NCI-H82 (cell line): ENCODE results near the gene DPP9.

Source experiments
- DNase-seq: peaks from one replicate; lab custom pipeline; 2025; lab: John Stamatoyannopoulos, UW

Gene DPP9

GRCh38 chr19:4709440-4710280 lies 14.0 kb downstream of the DPP9 start:
- DNase-seq: no peak

GRCh38 chr19:4707956-4708650 lies 15.5 kb downstream of the DPP9 start:
- DNase-seq: no peak

DNA sequence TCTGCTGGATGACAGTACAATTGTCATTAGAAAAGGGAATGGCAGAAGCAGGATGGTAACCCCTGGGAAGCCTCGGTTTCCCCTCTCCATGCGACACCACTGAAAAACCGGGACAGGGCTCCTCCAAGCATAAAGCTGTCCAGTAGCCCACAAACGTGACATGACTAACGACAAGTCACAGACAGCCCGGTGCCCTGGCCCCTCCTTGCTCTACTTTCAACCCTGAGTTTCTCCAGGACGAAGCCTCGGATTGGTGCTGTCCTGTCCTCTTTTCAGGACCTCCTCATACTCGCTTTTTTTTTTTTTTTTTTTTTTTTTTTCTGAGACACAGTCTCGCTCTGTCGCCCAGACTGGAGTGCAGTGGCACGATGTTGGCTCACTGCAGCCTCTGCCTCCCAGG lies 16.3 kb downstream of the DPP9 start:
- DNase-seq: no peak

DNA sequence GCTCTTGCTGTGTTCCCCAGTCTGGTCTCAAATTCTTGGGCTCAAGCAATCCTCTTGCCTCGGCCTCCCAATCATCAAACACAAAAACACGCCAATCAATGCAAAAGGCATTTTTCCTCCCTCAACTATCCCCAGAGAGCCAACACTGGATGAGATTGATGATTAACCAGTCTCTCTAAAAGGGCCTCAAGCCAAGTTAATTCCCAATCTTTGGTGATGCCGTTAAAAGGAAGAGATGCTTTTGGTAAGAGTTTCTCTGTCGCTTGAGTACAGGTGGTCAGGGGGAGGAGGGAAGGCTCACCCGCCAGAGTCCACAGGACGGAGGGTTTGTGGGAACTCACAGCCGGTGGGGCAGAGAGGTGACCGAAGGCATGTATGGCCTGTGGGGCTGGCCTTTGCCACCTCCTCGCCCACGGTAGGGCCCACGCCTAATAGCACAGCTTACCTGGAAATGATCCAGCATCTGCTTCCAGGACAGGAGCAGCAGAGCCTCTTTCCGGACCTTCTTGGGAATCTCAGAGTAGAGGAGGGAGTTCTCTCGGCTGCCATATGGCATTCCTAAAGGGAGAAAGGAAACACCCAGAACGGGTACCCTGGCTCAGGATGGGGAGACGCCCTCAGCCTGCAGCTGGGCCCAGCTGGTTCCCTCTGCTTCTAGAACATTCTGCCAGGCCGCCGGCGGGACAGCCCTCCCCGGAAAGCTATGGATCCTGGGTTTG lies 18.1 kb downstream of the DPP9 start:
- DNase-seq: no peak

GRCh38 chr19:4704317-4704673 lies 19.3 kb downstream of the DPP9 start:
- DNase-seq: no peak

- no peak for DNase-seq
Observed at GRCh38 chr19:4703671-4704316, 19.8 kb downstream of the DPP9 start.

GRCh38 chr19:4702764-4703163 lies 20.9 kb downstream of the DPP9 start:
- no peak for DNase-seq

DNA sequence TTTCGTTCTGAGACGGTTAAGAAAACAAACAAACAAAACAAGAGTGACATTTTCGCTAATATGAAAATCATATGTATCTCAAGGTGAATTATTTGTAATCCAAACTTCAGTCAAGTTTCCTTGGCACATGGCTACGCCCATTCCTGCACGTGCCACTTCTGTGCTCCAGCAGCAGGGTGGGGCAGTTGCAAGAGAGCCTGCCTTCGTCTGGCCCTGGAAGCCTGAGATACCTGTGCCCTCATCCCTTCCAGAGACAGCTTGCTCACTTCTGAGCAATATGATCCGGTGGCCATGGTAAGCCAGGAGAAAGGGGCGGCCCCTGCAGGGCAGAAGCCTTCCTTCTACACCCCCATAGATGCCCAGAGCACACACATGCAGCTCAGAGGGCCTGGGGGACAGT lies 22.1 kb downstream of the DPP9 start:
- DNase-seq: no peak

GRCh38 chr19:4700693-4700970 lies 23.0 kb downstream of the DPP9 start:
- DNase-seq: no peak

- DNase-seq: no peak
Observed at GRCh38 chr19:4699826-4700692, 23.6 kb downstream of the DPP9 start.

DNA sequence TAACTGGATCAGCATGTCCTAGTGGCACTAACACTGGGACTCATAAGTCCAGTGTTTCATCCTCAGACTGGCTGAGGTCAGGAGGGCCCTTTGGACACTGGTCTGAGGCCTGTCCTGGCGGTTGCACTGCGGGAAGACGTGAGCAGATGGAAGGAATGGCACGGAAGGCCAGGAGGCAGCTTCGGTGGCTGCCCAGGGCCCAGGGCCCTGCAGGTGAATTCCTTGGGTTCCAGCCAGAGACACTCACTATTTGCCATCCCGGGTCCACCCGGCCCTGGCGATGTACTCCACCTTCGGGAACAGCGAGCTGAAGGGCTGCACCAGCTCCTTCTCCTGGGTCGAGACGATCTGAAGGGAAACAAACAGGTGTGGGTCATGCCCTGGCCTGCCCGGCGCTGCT lies 26.3 kb downstream of the DPP9 start:
- DNase-seq: no peak

- no peak for DNase-seq
Observed at GRCh38 chr19:4695224-4695731, 28.4 kb downstream of the DPP9 start.

GRCh38 chr19:4694211-4694987 lies 29.2 kb downstream of the DPP9 start:
- no peak for DNase-seq

DNA sequence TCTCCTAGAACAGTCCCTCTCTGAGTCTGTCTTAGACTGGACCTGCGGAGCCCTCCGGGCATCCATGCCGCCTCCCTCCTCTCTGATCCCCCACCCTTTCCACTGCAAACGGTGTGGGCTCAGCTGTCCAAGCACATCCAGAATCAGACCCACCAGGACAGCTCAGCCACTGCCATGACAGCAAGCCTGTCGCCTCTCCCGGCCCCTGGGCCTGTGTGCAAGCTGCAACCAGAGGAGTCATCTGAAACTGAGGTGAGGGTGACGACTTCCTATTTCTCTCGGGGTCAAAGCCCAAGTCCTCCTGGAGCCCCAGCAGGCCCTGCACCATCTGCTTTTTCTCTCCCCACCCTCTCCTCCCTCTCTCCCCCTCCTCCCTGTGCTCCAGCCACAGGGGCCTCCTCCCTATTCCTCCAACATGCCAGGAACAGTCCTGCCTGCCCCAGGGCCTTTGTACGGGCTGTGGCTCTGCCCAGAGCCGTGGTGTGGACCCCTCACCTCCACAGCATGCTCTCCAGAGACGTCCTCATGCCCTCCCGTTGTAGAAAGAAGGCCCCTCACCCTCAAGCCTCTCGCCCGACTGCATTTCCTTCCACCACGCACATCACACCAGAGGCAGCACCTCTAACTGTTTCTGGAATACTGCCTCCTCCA lies 30.0 kb downstream of the DPP9 start:
- no peak for DNase-seq

DNA sequence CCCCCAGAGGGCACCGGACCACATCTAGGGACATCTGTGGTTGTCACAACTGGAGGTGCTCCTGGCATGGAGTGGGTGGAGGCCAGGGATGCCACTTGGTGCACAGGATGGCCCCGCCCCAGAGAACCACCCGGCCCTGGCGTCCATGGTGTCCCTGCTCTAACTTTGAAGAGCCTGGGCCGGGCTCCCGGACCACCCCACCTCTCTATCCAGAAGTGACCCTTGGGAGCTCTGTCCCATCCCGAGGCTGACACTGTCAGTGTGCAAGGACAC lies 30.6 kb downstream of the DPP9 start:
- DNase-seq: no peak

- DNase-seq: peak; percentile 21
Observed at GRCh38 chr19:4692251-4693077, 31.2 kb downstream of the DPP9 start.

DNA sequence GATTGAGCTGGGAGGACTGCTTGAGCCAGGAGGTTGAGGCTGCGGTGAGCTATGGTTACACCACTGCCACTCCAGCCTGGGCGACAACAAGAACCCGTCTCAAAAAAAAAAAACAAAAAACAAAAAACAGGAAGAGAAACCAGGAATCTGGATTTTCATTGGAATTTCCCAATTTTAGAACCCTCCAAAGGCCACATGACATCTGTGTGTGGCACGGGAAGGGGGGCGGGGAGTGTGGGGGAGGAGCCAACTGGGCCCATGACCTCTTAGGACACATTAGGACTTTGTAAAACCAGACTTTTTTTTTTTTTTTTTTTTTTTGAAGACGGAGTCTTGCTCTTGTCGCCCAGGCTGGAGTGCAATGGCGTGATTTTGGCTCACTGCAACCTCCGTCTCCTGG lies 32.3 kb downstream of the DPP9 start:
- no peak for DNase-seq

- no peak for DNase-seq
Observed at GRCh38 chr19:4690361-4690760, 33.3 kb downstream of the DPP9 start.

DNA sequence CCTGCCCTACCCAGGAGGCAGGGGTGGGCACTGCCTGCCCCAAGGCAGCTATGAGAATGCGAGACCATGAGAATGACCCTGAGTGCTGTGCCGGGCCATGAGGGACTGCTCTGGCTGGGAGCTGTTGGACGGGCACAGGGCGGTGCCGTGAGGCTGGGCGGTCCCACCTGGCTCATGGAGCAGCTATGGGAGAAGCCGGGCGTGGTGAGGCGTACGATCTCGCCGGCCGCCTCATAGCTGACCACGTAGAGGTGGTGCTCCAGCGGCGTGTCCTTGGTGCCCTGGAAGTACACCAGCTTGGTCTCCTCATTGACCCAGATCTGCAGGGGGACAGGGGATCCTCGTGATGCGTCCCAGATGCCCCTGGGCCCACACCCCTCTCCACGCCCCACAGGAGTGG lies 34.2 kb downstream of the DPP9 start:
- DNase-seq: no peak

GRCh38 chr19:4688587-4688986 lies 35.1 kb downstream of the DPP9 start:
- DNase-seq: no peak
